Activated CD4-positive, CD25-positive, alpha-beta regulatory T cell (primary cell): Measurements from ENCODE around the gene BBC3.
"Not testable (repeated sequence)": the region's sequence is repeated elsewhere in the genome, so short reads cannot be mapped to it uniquely, and the experiment has no call there.

Experiments used
- DNase-seq, 4 experiments: peaks; one replicate each; lab custom pipeline; 2025; lab: John Stamatoyannopoulos, UW

BBC3 gene

DNA sequence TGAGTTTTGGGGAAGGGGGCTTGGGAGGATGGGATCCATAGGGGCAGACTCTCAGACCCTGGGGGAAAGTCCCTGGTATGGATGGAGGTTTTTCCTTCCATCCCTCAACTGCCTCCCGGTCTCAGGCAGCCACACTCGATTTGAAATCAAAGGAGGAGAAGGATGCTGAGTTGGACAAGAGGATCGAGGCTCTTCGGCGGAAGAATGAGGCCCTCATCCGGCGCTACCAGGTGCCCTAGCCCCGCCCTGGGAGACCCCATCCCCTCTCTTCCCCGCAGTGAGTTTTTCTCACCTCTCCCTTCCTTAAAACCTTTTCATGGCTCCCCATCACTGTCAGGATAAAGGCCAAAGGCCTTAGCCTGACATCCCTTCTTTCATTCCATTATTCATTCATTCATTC, 27.4 kb upstream of the BBC3 start:
- DNase-seq = no peak

GRCh38 chr19:47257411-47258169, 26.6 kb upstream of the BBC3 start:
- no peak for DNase-seq

DNA sequence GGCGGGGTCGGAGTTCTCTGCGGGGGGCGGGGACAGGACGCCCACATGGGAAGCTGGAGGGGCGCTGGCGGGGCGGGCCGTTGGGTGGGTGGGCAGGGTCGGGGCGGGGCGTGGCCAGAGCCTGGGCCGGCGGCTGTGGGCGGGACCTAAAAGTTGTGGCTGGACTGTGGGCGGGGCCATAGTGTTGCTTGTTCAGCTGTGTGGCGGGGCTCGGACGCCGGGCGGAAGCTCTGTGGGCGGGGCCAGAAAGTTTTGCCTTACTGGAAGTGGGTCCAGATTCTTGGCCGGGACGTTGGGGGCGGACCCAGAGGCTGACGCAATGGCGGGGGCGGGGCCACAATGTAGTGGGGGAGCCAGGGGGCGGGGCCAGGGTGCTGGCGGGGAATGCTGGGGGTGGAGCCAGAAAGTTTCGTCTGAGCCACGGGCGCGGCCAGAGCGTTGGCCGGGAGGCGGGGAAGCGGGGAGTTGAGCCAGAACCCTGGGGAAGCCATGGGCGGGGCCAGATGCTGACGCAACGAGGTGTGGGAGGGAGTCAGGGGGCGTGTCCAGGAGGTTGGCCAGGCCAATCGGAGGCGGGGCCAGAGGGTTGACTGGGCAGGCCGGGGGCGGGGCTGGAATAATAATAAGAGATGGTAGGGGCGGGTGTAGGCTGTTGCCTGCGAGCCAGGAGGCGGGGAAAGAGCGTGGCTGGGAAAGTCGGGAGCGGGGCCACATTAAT, 25.9 kb upstream of the BBC3 start:
- DNase-seq = peak; percentile 100

GRCh38 chr19:47255879-47256692, 25.1 kb upstream of the BBC3 start, which contains the start of gene CCDC9:
TSS of gene CCDC9 (plus strand) at chr19:47256525. CDS start at chr19:47258401, 1,876 bp downstream.
- peak in 3 of 4 experiments; percentile 96 to 99 (median 96) for DNase-seq

- DNase-seq = no peak
Observed at GRCh38 chr19:47253970-47254369, 23.0 kb upstream of the BBC3 start.

- no peak for DNase-seq
Observed at GRCh38 chr19:47253467-47253881, 22.5 kb upstream of the BBC3 start.

DNA sequence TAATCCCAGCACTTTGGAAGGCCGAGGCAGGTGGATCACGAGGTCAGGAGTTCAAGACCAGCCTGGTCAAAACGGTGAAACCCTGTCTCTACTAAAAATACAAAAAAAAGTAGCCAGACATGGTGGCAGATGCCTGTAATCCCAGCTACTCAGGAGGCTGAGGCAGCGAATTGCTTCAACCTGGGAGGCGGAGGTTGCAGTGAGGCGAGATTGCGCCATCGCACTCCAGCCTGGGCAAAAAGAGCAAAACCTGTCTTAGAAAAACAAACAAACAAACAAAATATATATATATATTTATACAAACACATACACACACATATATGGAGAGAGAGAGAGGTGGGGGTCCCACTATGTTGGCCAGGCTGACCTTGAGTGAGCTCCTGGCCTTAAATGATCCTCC, 22.0 kb upstream of the BBC3 start:
- not testable (repeated sequence) for DNase-seq

DNA sequence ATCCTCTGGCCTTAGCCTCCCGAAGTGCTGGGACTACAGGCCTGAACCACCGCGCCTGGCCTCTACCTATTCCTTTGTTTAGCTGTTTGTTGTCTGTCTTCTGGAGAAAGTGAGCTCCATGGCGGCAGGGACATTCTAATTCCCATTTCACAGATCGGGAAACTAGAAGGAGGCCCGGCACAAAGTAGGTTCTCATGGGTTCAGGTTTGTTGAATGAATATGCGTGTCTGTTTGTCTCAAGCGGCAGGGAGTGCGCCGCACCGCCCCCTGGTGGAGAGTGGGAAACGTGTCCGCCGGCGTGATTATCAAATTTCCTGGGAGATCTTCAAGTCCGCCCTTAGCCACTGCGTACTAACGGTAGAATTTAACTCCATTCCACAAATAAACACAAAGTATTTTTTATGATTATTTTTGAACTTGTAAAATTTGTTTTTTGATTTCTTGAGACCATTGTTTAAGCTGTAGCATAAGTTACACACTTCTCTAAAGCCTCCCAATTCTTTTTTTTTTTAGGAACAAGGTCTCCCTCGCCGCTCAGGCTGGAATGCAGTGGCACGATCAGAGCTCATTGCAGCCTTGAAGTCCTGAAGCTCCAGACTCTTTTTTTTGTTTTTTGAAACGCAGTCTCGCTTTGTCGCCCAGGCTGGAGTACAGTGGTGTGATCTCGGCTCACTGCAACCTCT, 16.4 kb upstream of the BBC3 start:
- peak; percentile 65 to 80 (median 71) for DNase-seq

- peak; percentile 74 to 82 (median 78) for DNase-seq
Observed at GRCh38 chr19:47243776-47244547, 13.0 kb upstream of the BBC3 start.

- DNase-seq = peak in 1 of 4 experiments; percentile 43
Observed at GRCh38 chr19:47243364-47243775, 12.4 kb upstream of the BBC3 start.

- no peak for DNase-seq
Observed at GRCh38 chr19:47241919-47242577, 11.0 kb upstream of the BBC3 start.

DNA sequence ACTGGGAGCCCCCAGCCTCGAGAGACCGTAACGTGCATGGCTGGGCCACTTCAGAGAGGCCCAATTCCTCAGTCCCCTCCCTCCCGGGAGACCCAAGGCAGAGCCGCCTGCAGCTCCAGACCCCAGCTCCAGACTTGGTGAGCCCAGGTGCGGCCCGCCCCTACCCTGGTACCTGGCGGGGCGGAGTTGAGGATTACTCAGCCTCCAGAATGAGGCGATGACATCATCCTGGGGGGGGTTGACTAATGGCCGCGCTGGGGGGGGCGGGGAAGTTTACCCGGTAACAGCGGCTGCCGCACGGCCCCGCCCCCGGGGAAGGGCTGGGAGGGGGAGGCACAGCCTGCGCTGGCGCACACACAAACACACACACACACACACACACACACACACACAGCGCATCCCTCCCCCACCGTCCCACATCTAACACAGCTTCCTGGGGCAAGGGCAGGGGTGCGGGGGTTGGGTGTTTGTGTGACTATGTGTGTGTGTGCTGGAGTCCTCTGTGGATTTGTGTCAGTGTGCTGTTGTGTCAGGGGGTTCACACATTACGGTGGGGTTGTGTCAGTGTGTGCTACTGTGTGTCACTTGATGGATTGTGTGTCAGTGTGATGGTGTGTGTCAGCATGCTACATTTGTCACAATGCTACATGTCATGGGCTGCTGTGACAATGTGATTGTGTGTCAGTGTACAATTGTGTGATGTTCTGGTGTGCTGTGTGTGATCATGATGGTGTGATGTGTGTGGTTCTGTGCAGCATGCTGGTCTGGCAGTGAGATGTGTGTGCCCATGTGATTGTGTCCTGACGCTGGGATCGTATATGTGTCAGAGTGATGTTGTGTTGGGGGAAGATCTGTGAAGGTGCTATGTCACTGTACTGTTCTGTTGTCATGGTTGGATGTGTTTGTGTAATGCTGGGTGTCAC, 10.3 kb upstream of the BBC3 start:
- DNase-seq = peak; percentile 67 to 87 (median 75)

- DNase-seq = no peak
Observed at GRCh38 chr19:47240556-47240955, 9.6 kb upstream of the BBC3 start.

GRCh38 chr19:47239610-47240296, 8.8 kb upstream of the BBC3 start:
- peak in 2 of 4 experiments; percentile 19 to 30 for DNase-seq

- no peak for DNase-seq
Observed at GRCh38 chr19:47239152-47239551, 8.2 kb upstream of the BBC3 start.

DNA sequence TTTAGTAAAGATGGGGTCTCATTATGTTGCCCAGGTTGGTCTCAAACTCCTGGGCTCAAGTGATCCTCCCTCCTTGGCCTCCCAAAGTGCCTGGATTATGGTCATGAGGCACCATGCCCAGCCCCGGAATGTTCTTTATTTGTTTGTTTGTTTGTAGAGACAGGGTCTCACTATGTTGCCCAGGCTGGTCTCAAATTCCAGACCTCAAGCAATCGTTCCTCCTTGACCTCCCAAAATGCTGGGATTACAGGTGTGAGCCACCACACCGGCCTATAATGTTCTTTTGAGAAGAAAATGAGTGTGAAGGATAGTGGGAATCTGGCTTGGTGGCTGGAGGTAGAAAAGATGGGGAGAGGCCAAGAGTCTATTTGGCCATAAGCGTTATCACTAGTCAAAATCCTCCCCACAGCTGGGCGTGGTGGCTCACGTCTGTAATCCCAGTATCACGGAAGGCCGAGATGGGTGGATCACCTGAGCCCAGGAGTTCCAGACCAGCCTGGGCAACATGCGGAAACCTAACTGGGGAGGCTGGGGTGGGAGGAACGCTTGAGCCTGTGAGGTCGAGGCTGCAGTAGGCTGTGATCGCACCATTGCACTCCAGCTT, 5.2 kb upstream of the BBC3 start:
- no peak for DNase-seq

- no peak for DNase-seq
Observed at GRCh38 chr19:47232422-47233211, 1.6 kb upstream of the BBC3 start.
